HEK293T (cell line): ENCODE results near the gene EMX1.

ENCODE experiments used
- CTCF ChIA-PET: fragments of 350-600 bp; formaldehyde crosslinking; extraction: SDS; loops from one replicate; lab custom pipeline; 2021; ENCODE audit warnings: antibody characterized with exemption, inconsistent platforms; lab: Yijun Ruan, JAX
- POLR2A ChIA-PET: fragments of 350-600 bp; formaldehyde crosslinking; extraction: SDS; loops from one replicate; lab custom pipeline; 2020; ENCODE audit warnings: antibody characterized with exemption, inconsistent platforms; lab: Yijun Ruan, JAX
- DNase-seq: peaks from one replicate; pipeline ENCODE4 v3.0.0; 2012; ENCODE audit warnings: mixed read lengths; ENCODE audit errors: extremely low spot score
- ARNT ChIP-seq: fragments of 450-650 bp; IDR thresholded peaks from 2 replicates; pipeline ENCODE4 v1.6.1; 2017; ENCODE audit warnings: mild to moderate bottlenecking
- BHLHE40 ChIP-seq: fragments of 450-650 bp; IDR thresholded peaks from 2 replicates; pipeline ENCODE4 v1.6.1; 2016; ENCODE audit warnings: mild to moderate bottlenecking, moderate library complexity, borderline replicate concordance
- CTBP1 ChIP-seq: fragments of 450-650 bp; IDR thresholded peaks from 2 replicates; pipeline ENCODE4 v1.6.1; 2016; ENCODE audit warnings: borderline replicate concordance
- ELF4 ChIP-seq: fragments of 450-650 bp; IDR thresholded peaks from 2 replicates; pipeline ENCODE4 v1.6.1; 2017; ENCODE audit warnings: antibody characterized with exemption
- FOXA1 ChIP-seq: fragments of 450-650 bp; IDR thresholded peaks from 2 replicates; pipeline ENCODE4 v1.6.1; 2016; ENCODE audit warnings: mild to moderate bottlenecking
- FOXK2 ChIP-seq: fragments of 450-650 bp; IDR thresholded peaks from 2 replicates; pipeline ENCODE4 v1.6.1; 2016; ENCODE audit warnings: mild to moderate bottlenecking
- FOXM1 ChIP-seq: fragments of 450-650 bp; IDR thresholded peaks from 2 replicates; pipeline ENCODE4 v1.6.1; 2017; ENCODE audit warnings: mild to moderate bottlenecking, borderline replicate concordance
- HDGF ChIP-seq: fragments of 450-650 bp; IDR thresholded peaks from 2 replicates; pipeline ENCODE4 v1.6.1; 2017; ENCODE audit warnings: antibody characterized with exemption, borderline replicate concordance
- L3MBTL2 ChIP-seq: fragments of 450-650 bp; conservative IDR thresholded peaks from 2 replicates; pipeline ENCODE4 v1.6.1; 2016; ENCODE audit warnings: mild to moderate bottlenecking
- LEF1 ChIP-seq: fragments of 450-650 bp; IDR thresholded peaks from 2 replicates; pipeline ENCODE4 v1.6.1; 2017; ENCODE audit warnings: mild to moderate bottlenecking, borderline replicate concordance
- NFRKB ChIP-seq: fragments of 450-650 bp; IDR thresholded peaks from 2 replicates; pipeline ENCODE4 v1.6.1; 2016; ENCODE audit warnings: mild to moderate bottlenecking, moderate library complexity
- SP1 ChIP-seq: fragments of 450-650 bp; IDR thresholded peaks from 2 replicates; pipeline ENCODE4 v1.6.1; 2017
- SUZ12 ChIP-seq: fragments of 450-650 bp; IDR thresholded peaks from 2 replicates; pipeline ENCODE4 v1.6.1; 2016; ENCODE audit warnings: mild to moderate bottlenecking
- TARDBP ChIP-seq: fragments of 450-650 bp; IDR thresholded peaks from 2 replicates; pipeline ENCODE4 v1.6.1; 2016
- ZNF384 ChIP-seq: fragments of 450-650 bp; IDR thresholded peaks from 2 replicates; pipeline ENCODE4 v1.6.1; 2016
- TF ChIP-seq, protein P1 (sequence below): fragments of 450-650 bp; IDR thresholded peaks from 2 replicates; pipeline ENCODE4 v1.6.1; 2016

The EMX1 gene

DNA sequence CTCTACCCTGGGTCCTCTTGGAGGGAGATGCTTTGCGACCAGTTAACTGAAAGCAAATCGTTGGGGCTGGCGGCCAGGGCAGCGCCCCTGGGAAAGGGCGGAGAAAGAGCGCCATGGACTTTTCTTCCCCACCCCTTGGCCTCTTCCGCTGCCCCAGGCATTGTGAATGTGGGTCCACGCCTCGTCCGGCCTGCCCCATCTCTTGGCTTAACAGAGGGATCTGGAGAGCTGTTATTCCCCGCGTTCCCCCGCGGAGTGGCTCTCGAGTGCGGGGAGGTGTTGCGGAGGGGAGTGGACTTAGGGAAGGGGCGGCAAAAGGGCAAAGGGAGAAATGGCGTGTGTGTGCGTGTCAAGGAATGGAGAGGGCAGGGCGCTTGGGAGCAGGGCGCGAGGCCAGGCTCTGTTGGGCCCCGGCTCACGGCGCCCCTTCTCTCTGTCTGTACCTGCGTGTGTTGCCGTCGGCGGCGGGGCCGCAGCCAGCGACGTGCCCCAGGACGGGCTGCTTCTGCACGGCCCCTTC lies 6.6 kb downstream of the EMX1 start:
- ChIA-PET CTCF (no interaction called here), POLR2A (no interaction called here)
- TF ChIP-seq FOXA1 (no peak), LEF1 (no peak), SUZ12 (no peak), ELF4 (no peak), FOXM1 (no peak), TARDBP (no peak), ZNF384 (no peak), CTBP1 (no peak), NFRKB (no peak), SP1 (no peak), L3MBTL2 (no peak)
- no peak for DNase-seq

DNA sequence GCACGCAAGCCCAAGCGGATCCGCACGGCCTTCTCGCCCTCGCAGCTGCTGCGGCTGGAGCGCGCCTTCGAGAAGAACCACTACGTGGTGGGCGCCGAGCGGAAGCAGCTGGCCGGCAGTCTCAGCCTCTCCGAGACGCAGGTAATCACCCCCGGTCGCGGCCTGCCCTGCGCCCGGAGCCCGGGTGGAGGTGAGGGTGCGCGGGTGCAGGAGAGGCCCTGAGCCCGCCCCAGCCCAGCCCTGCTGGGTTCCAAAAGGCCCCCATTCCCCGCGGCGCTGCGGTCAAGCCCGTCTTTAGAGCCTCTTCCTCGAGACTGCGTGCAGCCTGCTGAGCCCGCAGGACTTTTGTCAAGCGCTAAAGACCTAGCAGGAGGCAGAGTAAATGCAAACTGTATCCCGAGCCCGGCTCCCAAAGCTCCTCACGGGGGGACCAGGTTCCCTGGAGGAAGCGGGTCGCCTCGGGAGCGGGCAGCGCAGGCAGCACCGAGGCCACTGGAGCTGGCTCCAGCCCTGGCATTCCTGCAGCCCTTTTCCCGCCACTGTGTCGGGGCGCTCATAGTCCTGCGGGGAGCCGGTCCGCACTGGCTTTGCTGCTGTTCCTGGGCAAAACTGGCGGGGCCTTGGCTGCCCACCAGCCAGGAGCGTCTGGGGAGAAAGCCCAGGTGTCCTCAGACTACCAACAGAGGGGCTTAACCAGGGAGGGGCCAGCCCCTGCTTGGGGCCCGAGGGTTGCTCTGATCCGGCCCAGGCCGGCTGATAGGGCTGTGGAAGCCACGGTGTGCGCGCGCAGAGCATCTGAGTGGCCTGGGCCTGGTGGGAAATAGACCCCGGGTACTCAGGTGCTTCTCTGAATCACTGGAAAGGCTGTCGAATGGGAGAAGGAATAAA lies 7.3 kb downstream of the EMX1 start:
- DNase-seq: no peak
- CTCF ChIA-PET: no interaction called here
- TF ChIP-seq HDGF (no peak), FOXA1 (no peak)
- POLR2A ChIA-PET: no interaction called here

DNA sequence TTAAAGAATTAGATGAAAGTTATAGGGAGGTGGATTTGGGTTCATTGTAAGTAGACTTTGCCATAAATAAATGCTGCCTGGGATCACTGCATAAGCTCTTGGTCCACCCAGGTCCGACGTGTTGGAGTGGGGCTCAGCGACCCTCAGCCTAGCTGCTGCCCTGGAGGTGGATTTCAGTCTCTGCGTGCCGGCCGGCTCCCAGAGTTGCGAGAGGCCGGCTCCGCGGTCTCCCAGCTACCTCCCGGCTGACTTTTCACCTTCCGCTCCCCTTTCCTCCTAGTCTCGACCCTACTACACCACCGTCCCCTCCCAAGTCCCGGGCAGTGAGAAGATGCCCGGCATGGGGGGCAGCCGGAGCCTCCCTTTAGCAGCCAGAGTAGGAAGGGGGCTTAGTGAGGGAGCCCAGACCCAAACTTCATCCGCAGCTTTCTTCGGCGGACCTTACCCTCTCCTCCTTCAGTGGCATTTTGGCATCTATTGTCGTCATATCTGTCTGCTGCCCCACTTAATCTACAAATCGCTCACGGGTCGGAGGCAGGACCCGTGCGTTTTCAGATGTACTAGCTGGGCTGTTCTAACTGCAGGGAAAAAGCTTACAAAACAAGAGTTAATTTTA lies 8.1 kb downstream of the EMX1 start:
- POLR2A ChIA-PET: no interaction called here
- DNase-seq: no peak
- CTCF ChIA-PET: interaction anchor here (0.7 to 1.5 kb wide), 2 partner anchors 32 to 37 kb away, joined by 3 to 5 read pairs; no protein-coding TSS in a partner anchor
- TF ChIP-seq SUZ12 (no peak), SP1 (no peak)

DNA sequence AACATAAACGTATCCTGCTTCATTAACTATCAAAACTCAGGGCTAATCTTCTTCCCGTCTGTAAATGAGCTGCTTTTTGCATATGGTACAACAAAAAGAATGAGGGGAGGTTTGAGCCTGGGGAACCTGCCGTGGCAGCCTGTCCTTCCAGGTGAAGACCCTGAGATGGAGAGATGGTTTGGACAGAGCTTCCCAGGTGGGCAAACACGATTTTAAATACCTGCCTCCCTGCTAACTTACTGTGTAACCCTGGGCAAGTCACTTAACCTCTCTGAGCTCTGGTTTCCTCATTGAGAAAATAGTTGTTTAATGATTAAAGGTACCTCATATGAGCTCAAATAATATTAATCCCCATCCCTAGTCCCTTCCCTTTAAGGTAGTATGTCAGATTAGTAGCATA lies 9.0 kb downstream of the EMX1 start:
- DNase-seq: no peak
- ChIA-PET CTCF (interaction anchor here (1.3 to 1.5 kb wide), 2 partner anchors 9 to 33 kb away, joined by 5 read pairs; partner anchors contain the start of gene EMX1), POLR2A (no interaction called here)
- TF ChIP-seq FOXA1: no peak
- TF ChIP-seq, protein P1, sequence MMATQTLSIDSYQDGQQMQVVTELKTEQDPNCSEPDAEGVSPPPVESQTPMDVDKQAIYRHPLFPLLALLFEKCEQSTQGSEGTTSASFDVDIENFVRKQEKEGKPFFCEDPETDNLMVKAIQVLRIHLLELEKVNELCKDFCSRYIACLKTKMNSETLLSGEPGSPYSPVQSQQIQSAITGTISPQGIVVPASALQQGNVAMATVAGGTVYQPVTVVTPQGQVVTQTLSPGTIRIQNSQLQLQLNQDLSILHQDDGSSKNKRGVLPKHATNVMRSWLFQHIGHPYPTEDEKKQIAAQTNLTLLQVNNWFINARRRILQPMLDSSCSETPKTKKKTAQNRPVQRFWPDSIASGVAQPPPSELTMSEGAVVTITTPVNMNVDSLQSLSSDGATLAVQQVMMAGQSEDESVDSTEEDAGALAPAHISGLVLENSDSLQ: no peak
- TF ChIP-seq FOXK2: no peak
- no peak for TF ChIP-seq TARDBP
- no peak for TF ChIP-seq L3MBTL2
- no peak for TF ChIP-seq ELF4
- TF ChIP-seq ZNF384: no peak
- no peak for TF ChIP-seq SP1
- TF ChIP-seq LEF1: no peak
- no peak for TF ChIP-seq NFRKB
- no peak for TF ChIP-seq BHLHE40
- TF ChIP-seq ARNT: no peak
- no peak for TF ChIP-seq SUZ12
- no peak for TF ChIP-seq FOXM1
- no peak for TF ChIP-seq HDGF
- no peak for TF ChIP-seq CTBP1

DNA sequence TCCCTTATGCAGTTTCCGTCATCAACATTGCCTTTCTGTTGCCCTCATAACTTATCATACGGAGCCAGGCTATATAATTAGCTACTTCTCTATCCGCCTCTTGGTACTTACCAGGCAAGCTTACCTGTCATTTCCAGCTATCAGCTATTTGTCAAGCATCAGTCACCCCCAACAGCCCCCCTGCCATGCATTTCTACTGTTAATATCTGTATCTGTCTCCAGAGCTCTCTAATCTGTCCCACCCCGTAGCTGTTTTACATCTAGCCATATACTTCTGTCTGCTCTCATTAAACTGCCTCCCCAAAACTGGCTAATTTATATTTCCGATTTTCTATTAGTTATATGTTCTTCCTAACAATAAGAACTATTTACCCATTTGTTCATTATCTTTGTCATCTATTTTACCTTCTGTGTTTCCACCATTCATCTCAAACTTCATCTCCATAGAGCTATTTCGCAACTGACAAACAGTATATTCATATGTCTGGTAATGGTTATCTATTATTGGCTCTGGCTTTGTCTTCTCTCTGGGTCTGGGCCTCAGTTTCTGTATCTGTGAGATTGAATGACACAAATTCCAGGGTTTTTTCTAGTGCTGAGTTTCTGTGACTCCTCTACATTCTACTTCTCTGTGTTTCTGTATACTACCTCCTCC lies 9.6 kb downstream of the EMX1 start:
- DNase-seq: no peak
- CTCF ChIA-PET: interaction anchor here (1.3 to 1.5 kb wide), 2 partner anchors 10 to 34 kb away, joined by 5 read pairs; partner anchors contain the start of gene EMX1
- no peak for TF ChIP-seq ELF4
- TF ChIP-seq, protein P1: no peak
- no peak for TF ChIP-seq L3MBTL2
- no peak for TF ChIP-seq FOXK2
- TF ChIP-seq CTBP1: no peak
- no peak for TF ChIP-seq BHLHE40
- TF ChIP-seq ARNT: no peak
- no peak for TF ChIP-seq TARDBP
- no peak for TF ChIP-seq SP1
- TF ChIP-seq HDGF: no peak
- no peak for TF ChIP-seq SUZ12
- no peak for TF ChIP-seq NFRKB
- TF ChIP-seq LEF1: no peak
- no peak for TF ChIP-seq FOXM1
- POLR2A ChIA-PET: interaction anchor here (1.1 kb wide), 1 partner anchor 31 kb away, joined by 4 read pairs; no protein-coding TSS in a partner anchor
